Osteocyte (in vitro differentiated cells): ENCODE measurements around the gene RAPGEF2. TPM values are rescaled to one million over a fixed set of nuclear protein-coding genes. Genes with fewer than 3 reads are reported as not detected.

Source experiments
- DNase-seq: peaks from one replicate; pipeline ENCODE4 v3.0.0; 2021; ENCODE audit warnings: mixed read lengths; ENCODE audit not compliant: unreplicated experiment; ENCODE audit errors: extremely low spot score
- H3K27ac Mint-ChIP-seq: one replicate; pipeline ENCODE4 v1.8.0; 2021; ENCODE audit warnings: mild to moderate bottlenecking, mixed read lengths; ENCODE audit not compliant: unreplicated experiment
- H3K27me3 Mint-ChIP-seq: one replicate; pipeline ENCODE4 v1.8.0; 2021; ENCODE audit warnings: mixed read lengths; ENCODE audit not compliant: unreplicated experiment
- H3K36me3 Mint-ChIP-seq: one replicate; pipeline ENCODE4 v1.8.0; 2021; ENCODE audit warnings: mixed read lengths; ENCODE audit not compliant: unreplicated experiment
- H3K4me1 Mint-ChIP-seq: one replicate; pipeline ENCODE4 v1.8.0; 2021; ENCODE audit warnings: mixed read lengths; ENCODE audit not compliant: unreplicated experiment
- H3K4me3 Mint-ChIP-seq: one replicate; pipeline ENCODE4 v1.8.0; 2021; ENCODE audit warnings: mild to moderate bottlenecking, moderate library complexity, mixed read lengths; ENCODE audit not compliant: unreplicated experiment
- H3K9me3 Mint-ChIP-seq: one replicate; pipeline ENCODE4 v1.8.0; 2021; ENCODE audit warnings: mixed read lengths; ENCODE audit not compliant: unreplicated experiment
- CTCF ChIP-seq: fragments of 200-600 bp; sonication (generic); IDR thresholded peaks from 2 replicates; pipeline ENCODE4 v1.5.0; 2021; ENCODE audit warnings: antibody characterized with exemption, mild to moderate bottlenecking, moderate library complexity
- total RNA-seq: library from RNA; stranded (reverse); gene quantifications from 2 replicates; pipeline ENCODE4 v1.2.1, GENCODE V29; 2021

RAPGEF2 gene
- total RNA-seq, 1 donor from 2014 or later: 22.7 TPM

- Mint-ChIP-seq H3K4me3 (no peak overlapping the region), H3K27me3 (no peaks in the 10 kb centered on the region), H3K27ac (no peak overlapping the region), H3K4me1 (peaks cover 27% of the 10 kb centered on the region), H3K9me3 (no peaks in the 10 kb centered on the region), H3K36me3 (no peaks in the 10 kb centered on the region)
- DNase-seq: no peak
- no peak for TF ChIP-seq CTCF
Measured at GRCh38 chr4:159142241-159142640, 39.4 kb downstream of the RAPGEF2 start.

GRCh38 chr4:159142681-159143384 lies 40.0 kb downstream of the RAPGEF2 start:
- no peak overlapping the region for H3K4me3 Mint-ChIP-seq
- no peak overlapping the region for H3K27ac Mint-ChIP-seq
- TF ChIP-seq CTCF: no peak
- DNase-seq: no peak
- H3K9me3 Mint-ChIP-seq: no peaks in the 10 kb centered on the region
- no peaks in the 10 kb centered on the region for H3K36me3 Mint-ChIP-seq
- H3K27me3 Mint-ChIP-seq: no peaks in the 10 kb centered on the region
- peaks cover 27% of the 10 kb centered on the region for H3K4me1 Mint-ChIP-seq

- no peak for TF ChIP-seq CTCF
- no peaks in the 10 kb centered on the region for H3K27me3 Mint-ChIP-seq
- H3K9me3 Mint-ChIP-seq: no peaks in the 10 kb centered on the region
- H3K4me1 Mint-ChIP-seq: peaks cover 27% of the 10 kb centered on the region
- H3K36me3 Mint-ChIP-seq: no peaks in the 10 kb centered on the region
- H3K4me3 Mint-ChIP-seq: no peak overlapping the region
- no peak for DNase-seq
- H3K27ac Mint-ChIP-seq: no peak overlapping the region
Measured at GRCh38 chr4:159143687-159144086, 40.8 kb downstream of the RAPGEF2 start.

- H3K27me3 Mint-ChIP-seq: no peaks in the 10 kb centered on the region
- no peak for TF ChIP-seq CTCF
- no peak overlapping the region for H3K4me3 Mint-ChIP-seq
- no peaks in the 10 kb centered on the region for H3K36me3 Mint-ChIP-seq
- H3K27ac Mint-ChIP-seq: no peak overlapping the region
- no peak for DNase-seq
- peaks cover 27% of the 10 kb centered on the region for H3K4me1 Mint-ChIP-seq
- H3K9me3 Mint-ChIP-seq: no peaks in the 10 kb centered on the region
Measured at GRCh38 chr4:159144112-159144694, 41.3 kb downstream of the RAPGEF2 start.

GRCh38 chr4:159145318-159145991 lies 42.6 kb downstream of the RAPGEF2 start:
- Mint-ChIP-seq H3K27ac (no peak overlapping the region), H3K4me3 (no peak overlapping the region), H3K27me3 (no peaks in the 10 kb centered on the region), H3K4me1 (peaks cover 25% of the 10 kb centered on the region), H3K9me3 (no peaks in the 10 kb centered on the region), H3K36me3 (no peaks in the 10 kb centered on the region)
- TF ChIP-seq CTCF: no peak
- DNase-seq: no peak
